Measurements from ENCODE around the gene CFAP221. TPM values are rescaled to one million over a fixed set of nuclear protein-coding genes. Genes with fewer than 3 reads are reported as not detected.

Gene CFAP221
- total and polyA plus RNA-seq, 2 donors (not counting 3 experiments of a cell fraction or from before 2014, with no cell fraction given): 0.06 TPM; not detected in 1

DNA sequence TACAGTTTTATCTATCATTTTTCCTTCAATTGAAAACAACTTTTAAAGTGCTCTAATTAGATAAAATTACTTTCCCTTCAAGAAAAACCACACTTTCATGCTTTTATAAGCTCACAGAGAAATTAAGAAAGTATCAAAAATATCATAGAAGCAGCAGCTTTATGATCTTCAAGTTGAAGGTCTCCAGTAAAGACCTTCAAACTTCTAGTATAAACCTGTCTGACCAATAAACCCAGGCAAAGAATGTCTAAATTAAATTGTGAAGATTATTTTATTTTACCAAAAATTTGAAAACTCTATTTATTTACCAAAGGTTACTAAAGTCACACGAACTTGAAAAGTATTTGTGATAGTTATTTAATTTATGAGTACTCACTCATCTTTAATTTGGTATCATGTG, 10.7 kb upstream of the CFAP221 start:
- Histone ChIP-seq H3K27me3 (ENCODE audit: control insufficient read depth in 2 of 2, insufficient read depth in 2 of 2, low read length in 2 of 2) (peaks cover 2 to 5% of the 10 kb centered on the region in 2 experiments), H3K9me1 (replicated peaks; ENCODE audit: control insufficient read depth, extremely low read depth, insufficient read depth, low read length) (no peaks in the 10 kb centered on the region), H3K9me3 (replicated peaks; ENCODE audit: control insufficient read depth, insufficient read depth, low read length) (no peaks in the 10 kb centered on the region), H3K4me1 (ENCODE audit: control insufficient read depth, extremely low read depth, insufficient read depth, low read length) (no peaks in the 10 kb centered on the region), H3K4me2 (ENCODE audit: insufficient read depth, low read length) (no peak overlapping the region), H2AFZ (ENCODE audit: low read depth, low read length) (no peak overlapping the region), H3K36me3 (ENCODE audit: control insufficient read depth in 2 of 2, extremely low read depth in 1 of 2, insufficient read depth in 2 of 2, low read length in 2 of 2) (no peaks in the 10 kb centered on the region), H3K4me3 (replicated peaks in 1 of 3; ENCODE audit: insufficient read depth in 1 of 3, low read depth in 1 of 3, low read length in 3 of 3) (no peak overlapping the region), H3K9ac (replicated peaks; ENCODE audit: extremely low read depth, insufficient read depth, low read length) (no peak overlapping the region), H4K20me1 (replicated peaks; ENCODE audit: control insufficient read depth, extremely low read depth, insufficient read depth, low read length) (no peaks in the 10 kb centered on the region), H3K79me2 (ENCODE audit: control insufficient read depth, insufficient read depth, low read length) (no peaks in the 10 kb centered on the region), H3K27ac (ENCODE audit: insufficient read depth, low read depth, low read length) (no peak overlapping the region)
- CTCF ChIA-PET: interaction anchor here (1.3 to 1.9 kb wide), 2 partner anchors 10 to 16 kb away, joined by 4 to 7 read pairs; partner anchors contain the start of gene SCTR
- dilution Hi-C loops (cut with MboI; ENCODE audit: extremely low pct_ligation_motif_present, low sequenced_read_pairs) (no loop called here), intact Hi-C loops (cut with micrococcal nuclease) (no loop called here)
- BruUV-seq (replicated peaks): no TSS peak
- no peak for TF ChIP-seq GATA2 (IDR thresholded peaks at IDR 0.05; ENCODE audit: insufficient read depth, insufficient read length, low read depth, low read length)
- no peak for TF ChIP-seq POLR2A (IDR thresholded peaks at IDR 0.05; ENCODE audit: low read depth, low read length)
- TF ChIP-seq, protein P1, sequence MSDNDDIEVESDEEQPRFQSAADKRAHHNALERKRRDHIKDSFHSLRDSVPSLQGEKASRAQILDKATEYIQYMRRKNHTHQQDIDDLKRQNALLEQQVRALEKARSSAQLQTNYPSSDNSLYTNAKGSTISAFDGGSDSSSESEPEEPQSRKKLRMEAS (IDR thresholded peaks at IDR 0.05; ENCODE audit: insufficient read depth, insufficient read length): no peak
- TF ChIP-seq JUN (IDR thresholded peaks at IDR 0.05; ENCODE audit: borderline replicate concordance, insufficient read depth, insufficient read length, low read depth): no peak
- no peak for TF ChIP-seq MYC (IDR thresholded peaks at IDR 0.05; ENCODE audit: low read depth, low read length)
- TF ChIP-seq FOS (IDR thresholded peaks at IDR 0.05; ENCODE audit: borderline replicate concordance, insufficient read depth, low read length): no peak
- TF ChIP-seq POLR2AphosphoS5 (IDR thresholded peaks at IDR 0.05; ENCODE audit: insufficient read depth, low read depth, low read length): no peak
- no peak for TF ChIP-seq CTCF (IDR thresholded peaks at IDR 0.05; ENCODE audit: extremely low read depth in 1 of 2, insufficient read depth in 1 of 2, low read depth in 1 of 2, low read length in 2 of 2)
- no peak for TF ChIP-seq EZH2 (IDR thresholded peaks at IDR 0.05; ENCODE audit: borderline replicate concordance, low read depth, low read length, severe bottlenecking)
- no peak for FAIRE-seq
- DNase-seq (ENCODE audit: low read depth, low spot score): no peak
- POLR2A ChIA-PET: no interaction called here

All from endothelial cell of umbilical vein (primary cell).